ENCODE results near the gene ATP2B2.
"Not testable (repeated sequence)": the region's sequence is repeated elsewhere in the genome, so short reads cannot be mapped to it uniquely, and the experiment has no call there.

The ATP2B2 gene

GRCh38 chr3:10312861-10313260, 192.5 kb downstream of the ATP2B2 start:
- no peak for DNase-seq (ENCODE audit: extremely low read depth in 1 of 2, low read depth in 1 of 2)

GRCh38 chr3:10312391-10312790, 193.0 kb downstream of the ATP2B2 start:
- no peak for DNase-seq (ENCODE audit: extremely low read depth in 1 of 2, low read depth in 1 of 2)

GRCh38 chr3:10311710-10312109, 193.7 kb downstream of the ATP2B2 start:
- DNase-seq (ENCODE audit: extremely low read depth in 1 of 2, low read depth in 1 of 2): no peak

- DNase-seq (ENCODE audit: extremely low read depth in 1 of 2, low read depth in 1 of 2): no peak
Measured at GRCh38 chr3:10310578-10310977, 194.8 kb downstream of the ATP2B2 start.

- no peak for DNase-seq (ENCODE audit: extremely low read depth in 1 of 2, low read depth in 1 of 2)
Measured at GRCh38 chr3:10309736-10310135, 195.7 kb downstream of the ATP2B2 start.

GRCh38 chr3:10308678-10309077, 196.7 kb downstream of the ATP2B2 start:
- DNase-seq (ENCODE audit: extremely low read depth in 1 of 2, low read depth in 1 of 2): no peak

GRCh38 chr3:10306156-10306555, 199.2 kb downstream of the ATP2B2 start:
- DNase-seq (ENCODE audit: extremely low read depth in 1 of 2, low read depth in 1 of 2): no peak

- DNase-seq (ENCODE audit: extremely low read depth in 1 of 2, low read depth in 1 of 2): no peak
Measured at GRCh38 chr3:10305331-10305902, 200.0 kb downstream of the ATP2B2 start.

- DNase-seq (ENCODE audit: extremely low read depth in 1 of 2, low read depth in 1 of 2): no peak
Measured at GRCh38 chr3:10304905-10305304, 200.5 kb downstream of the ATP2B2 start.

GRCh38 chr3:10303785-10304184, 201.6 kb downstream of the ATP2B2 start:
- DNase-seq (ENCODE audit: extremely low read depth in 1 of 2, low read depth in 1 of 2): no peak

GRCh38 chr3:10303105-10303504, 202.3 kb downstream of the ATP2B2 start:
- no peak for DNase-seq (ENCODE audit: extremely low read depth in 1 of 2, low read depth in 1 of 2)

GRCh38 chr3:10300087-10300486, 205.3 kb downstream of the ATP2B2 start:
- DNase-seq (ENCODE audit: extremely low read depth in 1 of 2, low read depth in 1 of 2): no peak

- no peak for DNase-seq (ENCODE audit: extremely low read depth in 1 of 2, low read depth in 1 of 2)
Measured at GRCh38 chr3:10299679-10300078, 205.7 kb downstream of the ATP2B2 start.

- no peak for DNase-seq (ENCODE audit: extremely low read depth in 1 of 2, low read depth in 1 of 2)
Measured at GRCh38 chr3:10299175-10299574, 206.2 kb downstream of the ATP2B2 start.

GRCh38 chr3:10298064-10298463, 207.3 kb downstream of the ATP2B2 start:
- DNase-seq (ENCODE audit: extremely low read depth in 1 of 2, low read depth in 1 of 2): not testable (repeated sequence)

GRCh38 chr3:10294030-10294586, 211.3 kb downstream of the ATP2B2 start:
- DNase-seq (ENCODE audit: extremely low read depth in 1 of 2, low read depth in 1 of 2): no peak

- no peak for DNase-seq (ENCODE audit: extremely low read depth in 1 of 2, low read depth in 1 of 2)
Measured at GRCh38 chr3:10292505-10293419, 212.6 kb downstream of the ATP2B2 start, which contains the start of gene GHRL. TSS of gene GHRL (minus strand) at chr3:10292947. CDS start at chr3:10290180, 2,767 bp downstream.

GRCh38 chr3:10291641-10292040, 213.7 kb downstream of the ATP2B2 start:
- DNase-seq (ENCODE audit: extremely low read depth in 1 of 2, low read depth in 1 of 2): no peak

- no peak for DNase-seq (ENCODE audit: extremely low read depth in 1 of 2, low read depth in 1 of 2)
Measured at GRCh38 chr3:10290481-10291176, 214.8 kb downstream of the ATP2B2 start.

- no peak for DNase-seq (ENCODE audit: extremely low read depth in 1 of 2, low read depth in 1 of 2)
Measured at GRCh38 chr3:10289787-10290355, 215.5 kb downstream of the ATP2B2 start.

GRCh38 chr3:10289077-10289476, 216.3 kb downstream of the ATP2B2 start:
- no peak for DNase-seq (ENCODE audit: extremely low read depth in 1 of 2, low read depth in 1 of 2)
